Bone marrow (tissue), 2 donors: Measurements from ENCODE around the gene RAC2.
A peak's percentile ranks its signal among the peaks of the same experiment; 100 is the strongest.
"Not testable (repeated sequence)": the region's sequence is repeated elsewhere in the genome, so short reads cannot be mapped to it uniquely, and the experiment has no call there.

ENCODE experiments used
- DNase-seq, 2 donors: peaks; one replicate each; lab custom pipeline; 2025; lab: John Stamatoyannopoulos, UW

Gene RAC2

GRCh38 chr22:37255558-37256006 lies 11.5 kb upstream of the RAC2 start:
- DNase-seq: no peak

- DNase-seq: no peak
Observed at GRCh38 chr22:37254867-37255233, 10.8 kb upstream of the RAC2 start.

GRCh38 chr22:37254209-37254866 lies 10.3 kb upstream of the RAC2 start:
- DNase-seq: no peak

DNA sequence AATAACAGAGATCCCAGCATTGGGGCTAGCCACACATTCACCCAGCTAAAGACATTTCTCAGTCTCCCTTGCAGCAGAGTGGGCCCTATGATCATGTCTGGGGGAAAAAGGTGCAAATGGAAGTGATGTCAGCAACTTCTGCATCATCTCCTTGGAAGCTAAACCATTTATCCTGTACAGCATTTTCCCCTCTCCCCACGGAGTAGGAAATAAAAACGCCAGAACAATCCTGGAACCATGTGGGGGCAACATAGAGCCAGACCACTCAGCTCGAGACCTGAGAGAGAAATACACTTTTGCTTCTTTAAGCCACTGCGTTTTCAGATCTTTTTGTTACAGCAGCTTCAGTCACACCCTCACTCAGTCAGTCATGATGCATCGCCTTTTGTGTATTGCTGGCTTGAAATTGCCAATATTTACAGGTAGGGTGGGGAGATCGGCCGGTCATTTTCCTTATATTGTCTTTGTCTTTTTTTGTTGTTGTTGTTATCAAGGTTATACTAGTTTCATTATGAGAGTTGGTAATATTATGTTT lies 9.1 kb upstream of the RAC2 start:
- no peak for DNase-seq

GRCh38 chr22:37251836-37252235 lies 7.8 kb upstream of the RAC2 start:
- not testable (repeated sequence) for DNase-seq

DNA sequence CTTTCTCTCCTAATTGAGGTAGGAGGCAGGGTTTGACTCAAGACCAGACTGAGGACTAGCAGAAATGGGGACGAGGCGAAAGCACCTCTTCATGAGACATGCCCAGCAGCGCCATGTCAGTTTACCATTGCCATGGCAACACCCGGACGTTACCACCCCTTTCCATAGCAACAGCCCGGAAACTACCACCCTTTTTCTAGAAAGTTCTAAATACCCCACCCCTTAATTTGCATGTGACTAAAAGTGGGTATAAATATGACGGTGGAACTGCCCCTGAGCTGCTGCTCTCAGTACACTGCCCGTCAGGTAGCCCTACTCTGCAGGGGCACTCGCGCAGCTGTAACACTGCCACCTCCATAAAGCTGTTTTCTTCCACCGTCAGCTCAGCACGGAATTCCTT lies 5.9 kb upstream of the RAC2 start:
- DNase-seq: no peak

- DNase-seq: no peak
Observed at GRCh38 chr22:37248251-37248650, 4.2 kb upstream of the RAC2 start.

GRCh38 chr22:37245740-37246139 lies 1.7 kb upstream of the RAC2 start:
- no peak for DNase-seq

GRCh38 chr22:37244922-37245722 lies 1.1 kb upstream of the RAC2 start:
- DNase-seq: no peak

DNA sequence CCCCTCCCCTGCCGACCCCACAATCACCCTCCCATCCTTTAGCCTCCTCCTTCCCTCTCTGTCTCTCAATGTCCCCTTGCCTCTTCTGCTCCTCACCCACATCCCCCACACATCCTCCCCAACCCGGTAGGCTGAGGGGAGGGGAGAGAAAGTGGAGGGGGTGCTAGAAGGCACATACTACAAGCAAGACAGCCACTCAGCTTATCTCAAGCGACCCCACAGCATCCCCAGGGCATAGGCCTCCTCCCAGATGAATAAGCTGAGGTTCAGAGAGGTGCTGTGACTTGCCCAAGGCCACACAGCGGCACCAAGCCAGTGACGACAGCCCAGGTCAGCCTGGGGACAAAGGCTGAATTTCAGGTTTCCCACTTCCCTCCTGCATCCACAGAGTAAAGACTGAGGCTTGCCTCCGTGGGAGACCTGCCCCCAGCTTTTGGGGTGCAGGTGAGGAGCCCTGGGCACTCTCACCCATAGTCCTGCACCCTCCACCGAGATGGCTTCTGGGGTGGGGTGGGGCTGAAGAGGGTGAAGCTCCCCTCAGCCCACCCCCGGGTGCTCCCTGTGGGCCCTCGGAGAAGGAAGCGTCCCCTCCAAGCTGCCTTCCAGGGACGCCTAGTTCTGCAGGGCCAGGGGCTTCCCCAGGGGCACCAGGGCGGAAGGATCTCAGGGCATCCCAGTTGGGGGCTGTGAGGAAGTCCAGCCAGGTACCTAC lies 511 bp downstream of the RAC2 start:
- DNase-seq: no peak

DNA sequence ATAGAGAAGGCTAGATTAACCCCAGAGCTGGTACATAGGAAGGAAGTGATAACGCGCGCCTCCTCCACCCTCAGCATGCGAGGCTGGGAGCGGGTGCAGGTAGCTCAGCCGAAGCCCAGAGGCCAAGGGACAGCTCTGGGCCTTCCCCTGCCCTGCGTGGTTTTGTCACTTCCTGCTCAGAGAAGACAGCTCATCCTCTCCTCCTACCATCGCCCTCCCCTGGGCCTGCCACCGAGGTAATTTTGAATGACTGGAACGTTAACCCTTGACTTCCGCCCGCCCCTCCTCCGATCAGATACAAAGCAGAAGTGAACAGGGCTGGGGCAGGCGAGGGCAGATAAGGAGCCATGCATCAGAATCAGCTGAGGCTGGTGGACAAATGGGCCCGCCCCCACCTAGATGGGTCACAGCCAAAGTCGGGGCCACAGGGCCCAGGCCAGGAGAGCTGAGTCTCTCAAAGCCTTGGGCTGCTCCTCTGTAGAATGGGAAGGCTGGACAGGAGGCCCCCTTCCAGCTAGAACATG lies 1.6 kb downstream of the RAC2 start:
- peak; percentile 68 to 99 for DNase-seq

GRCh38 chr22:37241351-37242142 lies 2.5 kb downstream of the RAC2 start:
- DNase-seq: peak in 1 of 2 donors; percentile 15

GRCh38 chr22:37240941-37241320 lies 3.1 kb downstream of the RAC2 start:
- DNase-seq: no peak

- DNase-seq: no peak
Observed at GRCh38 chr22:37240240-37240940, 3.7 kb downstream of the RAC2 start.

GRCh38 chr22:37239336-37240239 lies 4.5 kb downstream of the RAC2 start:
- no peak for DNase-seq

- no peak for DNase-seq
Observed at GRCh38 chr22:37237371-37238268, 6.4 kb downstream of the RAC2 start.

- no peak for DNase-seq
Observed at GRCh38 chr22:37235897-37236607, 8.0 kb downstream of the RAC2 start.
